ENCODE results near the gene CNOT6. TPM values are rescaled to one million over a fixed set of nuclear protein-coding genes. Genes with fewer than 3 reads are reported as not detected.

CNOT6 gene
- total RNA-seq, 1 experiment from 2014 or later = 10.6 TPM

- Histone ChIP-seq H3K9me2 (replicated peaks; ENCODE audit: low read length) (no peaks in the 10 kb centered on the region), H3K79me2 (ENCODE audit: low read length) (no peaks in the 10 kb centered on the region), H4K20me1 (ENCODE audit: low read length) (no peaks in the 10 kb centered on the region), H3K27ac (ENCODE audit: low read length) (no peak overlapping the region), H2AFZ (ENCODE audit: low read length) (no peak overlapping the region), H3F3A (ENCODE audit: low read length, unreplicated experiment) (no peaks in the 10 kb centered on the region), H3K36me3 (ENCODE audit: low read depth, low read length) (no peaks in the 10 kb centered on the region), H3K4me1 (ENCODE audit: insufficient read depth, low read length) (no peaks in the 10 kb centered on the region), H3K27me3 (ENCODE audit: low read length) (no peaks in the 10 kb centered on the region), H3K9ac (ENCODE audit: low read length) (no peak overlapping the region), H3K4me2 (ENCODE audit: low read length) (no peak overlapping the region), H3K9me3 (ENCODE audit: low read length) (no peaks in the 10 kb centered on the region), H3K4me3 (ENCODE audit: low read length) (no peak overlapping the region)
- BruUV-seq (replicated peaks) = no TSS peak
- POLR2A ChIA-PET (ENCODE audit: unreplicated experiment) = no interaction called here
- TF ChIP-seq EZH2phosphoT487 (IDR thresholded peaks at IDR 0.05; ENCODE audit: borderline replicate concordance, low read length) (no peak), EZH2 (IDR thresholded peaks at IDR 0.05; ENCODE audit: low read length, unreplicated experiment) (no peak), CTCF (conservative IDR thresholded peaks at IDR 0.05; ENCODE audit: low read depth, low read length) (no peak)
- intact Hi-C loops (cut with micrococcal nuclease) = loop anchor here (10.0 kb wide), 1 partner anchor 106 kb away; the partner anchor contains the start of gene CNOT6
- ATAC-seq (no peak), DNase-seq (no peak)
- CTCF ChIA-PET = no interaction called here
Measured at GRCh38 chr5:180600554-180601041, 106.4 kb downstream of the CNOT6 start.

- no peaks in the 10 kb centered on the region for H3K9me2 ChIP-seq (replicated peaks; ENCODE audit: low read length)
- H2AFZ ChIP-seq (ENCODE audit: low read length) = no peak overlapping the region
- H3K36me3 ChIP-seq (ENCODE audit: low read depth, low read length) = no peaks in the 10 kb centered on the region
- intact Hi-C loops (cut with micrococcal nuclease) = loop anchor here (10.0 kb wide), 1 partner anchor 107 kb away; the partner anchor contains the start of gene CNOT6
- TF ChIP-seq CTCF (conservative IDR thresholded peaks at IDR 0.05; ENCODE audit: low read depth, low read length) (no peak), EZH2phosphoT487 (IDR thresholded peaks at IDR 0.05; ENCODE audit: borderline replicate concordance, low read length) (no peak), EZH2 (IDR thresholded peaks at IDR 0.05; ENCODE audit: low read length, unreplicated experiment) (no peak)
- no peak overlapping the region for H3K4me2 ChIP-seq (ENCODE audit: low read length)
- no TSS peak for BruUV-seq (replicated peaks)
- H3K9ac ChIP-seq (ENCODE audit: low read length) = no peak overlapping the region
- H3K27ac ChIP-seq (ENCODE audit: low read length) = no peak overlapping the region
- ChIA-PET CTCF (no interaction called here), POLR2A (ENCODE audit: unreplicated experiment) (no interaction called here)
- no peaks in the 10 kb centered on the region for H3F3A ChIP-seq (ENCODE audit: low read length, unreplicated experiment)
- H4K20me1 ChIP-seq (ENCODE audit: low read length) = no peaks in the 10 kb centered on the region
- H3K4me3 ChIP-seq (ENCODE audit: low read length) = no peak overlapping the region
- H3K79me2 ChIP-seq (ENCODE audit: low read length) = no peaks in the 10 kb centered on the region
- no peaks in the 10 kb centered on the region for H3K27me3 ChIP-seq (ENCODE audit: low read length)
- ATAC-seq (no peak), DNase-seq (no peak)
- no peaks in the 10 kb centered on the region for H3K9me3 ChIP-seq (ENCODE audit: low read length)
- no peaks in the 10 kb centered on the region for H3K4me1 ChIP-seq (ENCODE audit: insufficient read depth, low read length)
Measured at GRCh38 chr5:180601591-180602480, 107.7 kb downstream of the CNOT6 start.

Data from PC-3 (cell line).